Measurements from ENCODE around the gene DSCAML1. TPM values are rescaled to one million over a fixed set of nuclear protein-coding genes. Genes with fewer than 3 reads are reported as not detected.

DSCAML1 gene
- total and polyA plus RNA-seq, 9 of the 15 experiments (the other 6 are each of a cell fraction or from before 2014, with no cell fraction given): not detected

GRCh38 chr11:117621226-117621625 lies 175.8 kb downstream of the DSCAML1 start:
- no peak for ATAC-seq
- peak; percentile 62 for FAIRE-seq
- Histone ChIP-seq H3K79me2 (ENCODE audit: control insufficient read depth, insufficient read depth, low read length) (no peaks in the 10 kb centered on the region), H3K4me2 (ENCODE audit: insufficient read depth, low read length) (no peak overlapping the region), H4K20me1 (replicated peaks; ENCODE audit: control insufficient read depth, insufficient read depth, low read length) (no peaks in the 10 kb centered on the region), H3K36me3 (ENCODE audit: control insufficient read depth, insufficient read depth, low read length) (no peaks in the 10 kb centered on the region), H3K9ac (ENCODE audit: insufficient read depth in 1 of 2, low read depth in 2 of 2, low read length in 2 of 2) (no peak overlapping the region), H3K27ac (ENCODE audit: extremely low read depth, low read depth, low read length) (no peak overlapping the region), H3K9me3 (replicated peaks; ENCODE audit: control insufficient read depth, insufficient read depth, low read depth, low read length) (no peaks in the 10 kb centered on the region), H3K4me1 (replicated peaks in 1 of 2; ENCODE audit: control insufficient read depth in 2 of 2, insufficient read depth in 2 of 2, low read length in 2 of 2) (no peaks in the 10 kb centered on the region), H3K27me3 (ENCODE audit: control insufficient read depth in 2 of 2, insufficient read depth in 2 of 2, low read length in 2 of 2) (peaks cover 0 to 11% of the 10 kb centered on the region in 2 experiments; a peak in 2 of 5 replicates), H2AFZ (ENCODE audit: low read depth, low read length) (no peak overlapping the region), H3K4me3 (no peak overlapping the region), H3K9me1 (ENCODE audit: control insufficient read depth, insufficient read depth, low read length) (no peaks in the 10 kb centered on the region)
- ChIA-PET POLR2A (interaction anchor here (0.7 to 0.9 kb wide), 2 partner anchors 8 to 10 kb away, joined by 3 read pairs; no protein-coding TSS in a partner anchor), CTCF (ENCODE audit: low intra/inter-chr PET ratio) (no interaction called here)
- no TSS peak for BruUV-seq (replicated peaks)
- intact Hi-C loops (cut with micrococcal nuclease) (loop anchor here (2.0 kb wide), 1 partner anchor 194 kb away; no protein-coding TSS in a partner anchor), in situ Hi-C loops (cut with MboI) (no loop called here)
- peak; percentile 16 to 61 (median 40) for DNase-seq (ENCODE audit: extremely low read depth in 1 of 4, low spot score in 3 of 4)
- TF ChIP-seq PRDM10 (IDR thresholded peaks at IDR 0.05; ENCODE audit: partially characterized antibody): no peak
- TF ChIP-seq ZNF444 (CRISPR knock-in tag; IDR thresholded peaks at IDR 0.05): no peak
- TF ChIP-seq RBM25 (IDR thresholded peaks at IDR 0.05; ENCODE audit: low read depth, low read length, severe bottlenecking): no peak
- no peak for TF ChIP-seq ZEB2 (IDR thresholded peaks at IDR 0.05)
- no peak for TF ChIP-seq PCBP1 (IDR thresholded peaks at IDR 0.05; ENCODE audit: low read depth, low read length, poor library complexity, severe bottlenecking)
- no peak for TF ChIP-seq NRF1 (conservative IDR thresholded peaks at IDR 0.05 in 1 of 2, IDR thresholded peaks at IDR 0.05 in 1 of 2)
- no peak for TF ChIP-seq EWSR1 (IDR thresholded peaks at IDR 0.05; ENCODE audit: borderline replicate concordance, low read depth, partially characterized antibody)
- peak in 1 of 2 experiments; percentile 87; a peak in 2 of 3 replicates for TF ChIP-seq CBX3 (IDR thresholded peaks at IDR 0.05; ENCODE audit: borderline replicate concordance in 1 of 2, low read length in 2 of 2)
- TF ChIP-seq RAD21 (CRISPR knock-in tag; conservative IDR thresholded peaks at IDR 0.05 in 1 of 2, IDR thresholded peaks at IDR 0.05 in 1 of 2): peak in 1 of 2 experiments; percentile 45; a peak in 2 of 4 replicates
- no peak for TF ChIP-seq CREB3 (tag; conservative IDR thresholded peaks at IDR 0.05; ENCODE audit: low read depth)
- peak; percentile 43 to 63 (median 57); a peak in 5 of 6 replicates for TF ChIP-seq CTCF (IDR thresholded peaks at IDR 0.05 in 2 of 3, conservative IDR thresholded peaks at IDR 0.05 in 1 of 3; ENCODE audit: insufficient read depth in 2 of 3, low read depth in 1 of 3, low read length in 3 of 3)
- peak; percentile 98 for TF ChIP-seq ZNF764 (CRISPR knock-in tag; IDR thresholded peaks at IDR 0.05; ENCODE audit: low read depth)
- no peak for TF ChIP-seq IRF9 (tag; IDR thresholded peaks at IDR 0.05)
- TF ChIP-seq SLC30A9 (CRISPR knock-in tag; IDR thresholded peaks at IDR 0.05): no peak

Data from K562 (cell line).